ENCODE data around the gene SIX2.
"Not testable (repeated sequence)": the region's sequence is repeated elsewhere in the genome, so short reads cannot be mapped to it uniquely, and the experiment has no call there.

SIX2 gene

GRCh38 chr2:45046786-45047185, 37.5 kb upstream of the SIX2 start:
- no peak overlapping the region for H3K4me3 ChIP-seq (ENCODE audit: low read depth, low read length)
- no peak for DNase-seq (ENCODE audit: low read depth)
- TF ChIP-seq CTCF (IDR thresholded peaks at IDR 0.05; ENCODE audit: control insufficient read depth, extremely low read depth, insufficient read depth): no peak

DNA sequence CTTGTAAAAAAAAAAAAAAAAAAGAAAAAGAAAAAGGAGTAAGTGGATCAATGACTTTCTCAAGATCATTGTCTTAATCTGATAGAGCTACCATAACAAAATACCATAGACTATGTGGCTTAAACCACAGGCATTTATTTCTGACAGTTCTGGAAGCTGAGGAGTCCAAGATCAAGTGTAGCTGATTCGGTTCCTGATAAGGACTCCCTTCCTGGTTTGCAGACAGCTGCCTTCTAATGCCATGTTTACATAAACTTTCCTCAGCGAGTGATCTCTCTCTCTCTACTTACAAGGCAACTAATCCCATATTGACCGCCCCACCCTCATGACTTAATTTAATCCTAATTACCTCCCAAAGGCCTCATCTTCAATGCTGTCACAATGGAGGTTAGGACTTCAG, 36.5 kb upstream of the SIX2 start:
- DNase-seq (ENCODE audit: low read depth): no peak
- TF ChIP-seq CTCF (IDR thresholded peaks at IDR 0.05; ENCODE audit: control insufficient read depth, extremely low read depth, insufficient read depth): no peak
- no peak overlapping the region for H3K4me3 ChIP-seq (ENCODE audit: low read depth, low read length)

DNA sequence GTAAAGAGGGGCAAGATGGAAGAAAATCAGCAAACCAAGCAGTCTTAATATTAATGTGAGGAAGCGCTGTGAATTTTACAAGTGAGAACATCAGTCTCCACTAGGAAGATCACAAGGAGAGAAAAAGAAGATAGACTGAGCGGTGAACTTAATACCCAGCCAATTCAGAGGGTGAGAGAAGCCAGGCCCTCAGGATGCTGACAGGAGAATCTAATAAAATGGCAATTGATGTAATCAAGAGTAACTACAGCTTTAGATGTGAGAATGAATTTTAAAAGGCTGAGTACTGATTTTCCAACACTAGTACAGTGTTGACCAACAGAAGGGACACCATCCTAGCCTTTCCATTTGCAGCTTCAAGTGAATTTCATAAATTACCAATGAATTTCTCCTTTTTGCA, 35.7 kb upstream of the SIX2 start:
- DNase-seq (ENCODE audit: low read depth): no peak
- H3K4me3 ChIP-seq (ENCODE audit: low read depth, low read length): no peak overlapping the region
- no peak for TF ChIP-seq CTCF (IDR thresholded peaks at IDR 0.05; ENCODE audit: control insufficient read depth, extremely low read depth, insufficient read depth)

GRCh38 chr2:45043174-45043573, 33.9 kb upstream of the SIX2 start:
- no peak for TF ChIP-seq CTCF (IDR thresholded peaks at IDR 0.05; ENCODE audit: control insufficient read depth, extremely low read depth, insufficient read depth)
- H3K4me3 ChIP-seq (ENCODE audit: low read depth, low read length): no peak overlapping the region
- no peak for DNase-seq (ENCODE audit: low read depth)

DNA sequence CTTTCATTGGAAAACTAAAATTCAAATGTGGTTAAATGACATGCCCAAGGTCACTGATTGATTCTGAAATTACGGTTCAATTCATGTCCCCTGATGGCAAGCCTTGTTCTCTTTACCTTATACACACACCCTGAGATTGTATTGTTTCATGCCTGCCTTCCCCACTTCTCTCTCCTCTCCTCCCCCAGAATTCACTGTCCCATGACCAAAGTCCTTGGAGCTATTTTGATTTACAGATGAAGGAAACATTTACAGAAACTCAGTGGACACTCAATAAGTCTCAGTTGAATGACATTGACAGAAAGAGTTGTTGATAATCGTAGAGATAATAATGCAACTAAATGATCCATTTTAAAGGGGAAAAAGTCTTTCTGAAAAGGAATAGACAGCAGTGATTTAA, 33.1 kb upstream of the SIX2 start:
- H3K4me3 ChIP-seq (ENCODE audit: low read depth, low read length): no peak overlapping the region
- TF ChIP-seq CTCF (IDR thresholded peaks at IDR 0.05; ENCODE audit: control insufficient read depth, extremely low read depth, insufficient read depth): no peak
- no peak for DNase-seq (ENCODE audit: low read depth)

DNA sequence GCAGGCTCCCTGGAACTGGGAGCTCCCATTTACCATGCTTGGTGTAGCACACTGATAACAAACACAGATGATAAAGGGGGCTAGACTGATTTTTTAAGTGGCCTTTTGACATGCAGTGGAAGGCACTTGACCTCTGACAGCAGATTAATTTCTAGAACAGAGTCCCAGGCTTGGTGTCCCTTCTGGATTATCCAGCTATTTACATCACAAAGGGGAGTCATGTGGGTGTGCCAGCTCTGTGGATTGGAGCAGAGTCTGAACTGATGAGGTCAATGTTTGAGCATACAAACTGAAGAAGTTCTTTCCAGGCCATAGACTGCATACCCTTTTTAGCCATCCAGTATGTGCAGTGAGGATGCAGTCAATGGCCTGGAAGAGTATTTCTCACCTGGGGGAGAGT, 31.5 kb upstream of the SIX2 start:
- no peak overlapping the region for H3K4me3 ChIP-seq (ENCODE audit: low read depth, low read length)
- no peak for DNase-seq (ENCODE audit: low read depth)
- TF ChIP-seq CTCF (IDR thresholded peaks at IDR 0.05; ENCODE audit: control insufficient read depth, extremely low read depth, insufficient read depth): no peak

DNA sequence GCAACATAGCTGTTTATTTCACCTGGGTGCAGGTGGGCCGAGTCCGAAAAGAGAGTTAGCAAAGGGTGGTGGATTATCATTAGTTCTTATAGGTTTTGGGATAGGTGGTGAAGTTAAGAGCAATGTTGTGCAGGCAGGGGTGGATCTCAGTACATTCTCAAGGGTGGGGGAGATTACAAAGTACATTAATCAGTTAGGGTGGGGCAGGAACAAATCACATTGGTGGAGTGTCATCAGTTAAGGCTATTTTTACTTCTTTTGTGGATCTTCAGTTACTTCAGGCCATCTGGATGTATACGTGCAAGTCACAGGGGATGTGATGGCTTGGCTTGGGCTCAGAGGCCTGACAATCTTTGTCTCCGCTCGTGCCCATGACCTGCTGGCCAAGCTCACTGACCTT, 30.6 kb upstream of the SIX2 start:
- not testable (repeated sequence) for H3K4me3 ChIP-seq (ENCODE audit: low read depth, low read length); DNase-seq (ENCODE audit: low read depth)

DNA sequence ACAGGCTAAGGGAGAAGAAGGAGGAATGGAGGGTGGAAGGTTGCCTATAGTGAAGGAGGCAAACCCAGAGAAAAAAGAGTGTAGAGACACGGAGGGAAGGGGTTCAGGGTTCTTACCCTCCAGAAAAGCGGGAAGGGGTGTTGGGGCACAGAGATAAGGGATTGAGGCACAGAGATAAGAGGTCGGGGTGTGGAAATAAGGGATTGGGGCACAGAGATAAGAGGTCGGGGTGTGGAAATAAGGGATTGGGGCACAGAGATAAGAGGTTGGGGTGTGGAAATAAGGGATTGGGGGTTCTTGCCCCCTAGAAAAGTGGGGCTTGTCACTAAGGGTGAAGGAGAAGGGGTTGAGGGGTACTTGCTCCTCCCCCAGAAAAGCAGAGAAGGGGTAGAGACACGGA, 29.6 kb upstream of the SIX2 start:
- not testable (repeated sequence) for H3K4me3 ChIP-seq (ENCODE audit: low read depth, low read length); DNase-seq (ENCODE audit: low read depth)

Data from LNCaP clone FGC (cell line).